Neural progenitor cell (in vitro differentiated cells): ENCODE data around the gene FBXO27.

ENCODE experiments used
- EZH2 ChIP-seq: fragments of 200-600 bp; sonication (generic); IDR thresholded peaks from 2 replicates; pipeline ENCODE4 v1.6.1; 2017; ENCODE audit warnings: antibody characterized with exemption, mild to moderate bottlenecking, moderate library complexity
- TF ChIP-seq, protein P1 (sequence below): fragments of 200-600 bp; sonication (generic); IDR thresholded peaks from 2 replicates; pipeline ENCODE4 v1.5.1; 2017; ENCODE audit warnings: antibody characterized with exemption, mild to moderate bottlenecking

DNA sequence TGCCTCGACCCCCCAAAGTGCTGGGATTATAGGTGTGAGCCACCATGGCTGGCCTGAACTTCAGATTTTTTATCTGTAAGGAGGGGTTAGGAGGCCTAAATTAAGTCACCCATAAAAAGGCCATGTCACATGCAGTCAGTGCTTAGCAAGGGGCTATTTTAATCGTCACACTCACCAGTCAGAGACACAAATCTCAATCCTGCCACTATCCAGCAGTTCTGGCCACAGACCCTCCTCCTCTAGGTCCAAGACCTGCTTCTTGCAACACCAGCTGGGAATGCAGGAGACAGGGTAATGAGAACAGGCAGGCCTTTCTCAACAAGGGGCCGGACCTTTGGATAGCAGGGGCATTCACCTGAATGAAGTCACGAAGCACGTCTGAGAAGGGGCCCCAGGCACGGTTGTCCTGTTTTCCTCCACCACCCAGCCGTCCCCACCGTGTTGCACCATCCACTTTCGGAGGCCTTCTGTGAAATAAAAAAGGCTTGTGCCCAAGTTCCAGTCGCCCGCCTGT, 1.4 kb downstream of the FBXO27 start:
- TF ChIP-seq, protein P1, sequence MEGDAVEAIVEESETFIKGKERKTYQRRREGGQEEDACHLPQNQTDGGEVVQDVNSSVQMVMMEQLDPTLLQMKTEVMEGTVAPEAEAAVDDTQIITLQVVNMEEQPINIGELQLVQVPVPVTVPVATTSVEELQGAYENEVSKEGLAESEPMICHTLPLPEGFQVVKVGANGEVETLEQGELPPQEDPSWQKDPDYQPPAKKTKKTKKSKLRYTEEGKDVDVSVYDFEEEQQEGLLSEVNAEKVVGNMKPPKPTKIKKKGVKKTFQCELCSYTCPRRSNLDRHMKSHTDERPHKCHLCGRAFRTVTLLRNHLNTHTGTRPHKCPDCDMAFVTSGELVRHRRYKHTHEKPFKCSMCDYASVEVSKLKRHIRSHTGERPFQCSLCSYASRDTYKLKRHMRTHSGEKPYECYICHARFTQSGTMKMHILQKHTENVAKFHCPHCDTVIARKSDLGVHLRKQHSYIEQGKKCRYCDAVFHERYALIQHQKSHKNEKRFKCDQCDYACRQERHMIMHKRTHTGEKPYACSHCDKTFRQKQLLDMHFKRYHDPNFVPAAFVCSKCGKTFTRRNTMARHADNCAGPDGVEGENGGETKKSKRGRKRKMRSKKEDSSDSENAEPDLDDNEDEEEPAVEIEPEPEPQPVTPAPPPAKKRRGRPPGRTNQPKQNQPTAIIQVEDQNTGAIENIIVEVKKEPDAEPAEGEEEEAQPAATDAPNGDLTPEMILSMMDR = no peak
- no peak for TF ChIP-seq EZH2
